IPS-15b (cell line): Measurements from ENCODE around the gene TMEM108.

Experiments used
- H3K27me3 ChIP-seq: one replicate; pipeline ENCODE4 v1.6.1; 2013; ENCODE audit warnings: low read length; ENCODE audit not compliant: control insufficient read depth, insufficient read depth
- H3K36me3 ChIP-seq: one replicate; pipeline ENCODE4 v1.6.1; 2013; ENCODE audit warnings: low read length; ENCODE audit not compliant: control insufficient read depth, insufficient read depth
- H3K4me1 ChIP-seq: one replicate; pipeline ENCODE4 v1.6.1; 2013; ENCODE audit warnings: mild to moderate bottlenecking, low read length; ENCODE audit not compliant: control insufficient read depth, insufficient read depth
- H3K4me3 ChIP-seq: one replicate; pipeline ENCODE4 v1.5.1; 2013; ENCODE audit warnings: low read depth, low read length
- H3K9ac ChIP-seq: one replicate; pipeline ENCODE4 v1.6.1; 2013; ENCODE audit warnings: low read depth, mild to moderate bottlenecking, low read length
- H3K9me3 ChIP-seq: one replicate; pipeline ENCODE4 v1.6.1; 2013; ENCODE audit warnings: mild to moderate bottlenecking, low read length; ENCODE audit not compliant: control insufficient read depth, insufficient read depth

The TMEM108 gene

DNA sequence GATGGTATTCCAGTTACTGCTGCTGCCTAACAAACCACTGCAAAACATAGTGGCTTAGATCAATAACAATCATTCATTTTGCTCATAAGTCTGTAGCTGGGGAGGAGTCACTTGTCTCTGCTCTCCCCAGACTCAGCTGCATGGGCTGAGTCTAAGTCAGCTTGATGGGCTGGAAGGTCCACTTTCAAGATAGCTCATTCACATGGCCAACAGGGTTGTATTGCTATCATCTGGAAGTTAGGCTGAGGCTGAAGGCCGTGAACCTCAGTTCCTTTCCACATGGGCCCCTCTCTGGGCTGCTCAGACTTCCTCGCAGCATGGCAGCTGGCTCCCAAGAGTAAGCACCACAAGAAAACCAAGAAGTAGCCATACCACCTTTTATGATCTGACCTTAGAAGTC lies 333.0 kb downstream of the TMEM108 start:
- Histone ChIP-seq H3K9ac (no peak overlapping the region), H3K27me3 (no peaks in the 10 kb centered on the region), H3K36me3 (no peaks in the 10 kb centered on the region), H3K4me1 (peaks cover 12% of the 10 kb centered on the region), H3K9me3 (no peaks in the 10 kb centered on the region), H3K4me3 (no peak overlapping the region)

DNA sequence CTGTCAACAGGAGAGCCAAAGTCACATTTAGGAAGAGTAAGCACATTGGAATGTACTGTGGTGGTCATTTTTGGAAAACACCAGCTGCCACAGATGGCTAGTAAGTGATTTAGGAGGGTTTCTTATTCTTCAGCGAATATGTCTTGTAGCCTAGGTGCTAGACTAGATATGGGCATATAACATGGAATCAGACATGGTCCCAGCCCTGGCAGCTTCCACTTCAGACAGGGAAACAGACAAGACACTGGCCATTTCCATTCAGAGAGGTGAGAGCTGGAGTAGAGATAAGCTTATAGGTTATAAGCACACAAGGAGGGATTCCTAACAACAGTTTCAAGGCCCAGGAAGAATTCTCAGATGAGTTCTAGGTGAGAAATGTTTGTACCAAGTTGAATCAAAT lies 333.5 kb downstream of the TMEM108 start:
- no peaks in the 10 kb centered on the region for H3K9me3 ChIP-seq
- no peaks in the 10 kb centered on the region for H3K27me3 ChIP-seq
- H3K4me3 ChIP-seq: no peak overlapping the region
- no peak overlapping the region for H3K9ac ChIP-seq
- peaks cover 12% of the 10 kb centered on the region for H3K4me1 ChIP-seq
- no peaks in the 10 kb centered on the region for H3K36me3 ChIP-seq

DNA sequence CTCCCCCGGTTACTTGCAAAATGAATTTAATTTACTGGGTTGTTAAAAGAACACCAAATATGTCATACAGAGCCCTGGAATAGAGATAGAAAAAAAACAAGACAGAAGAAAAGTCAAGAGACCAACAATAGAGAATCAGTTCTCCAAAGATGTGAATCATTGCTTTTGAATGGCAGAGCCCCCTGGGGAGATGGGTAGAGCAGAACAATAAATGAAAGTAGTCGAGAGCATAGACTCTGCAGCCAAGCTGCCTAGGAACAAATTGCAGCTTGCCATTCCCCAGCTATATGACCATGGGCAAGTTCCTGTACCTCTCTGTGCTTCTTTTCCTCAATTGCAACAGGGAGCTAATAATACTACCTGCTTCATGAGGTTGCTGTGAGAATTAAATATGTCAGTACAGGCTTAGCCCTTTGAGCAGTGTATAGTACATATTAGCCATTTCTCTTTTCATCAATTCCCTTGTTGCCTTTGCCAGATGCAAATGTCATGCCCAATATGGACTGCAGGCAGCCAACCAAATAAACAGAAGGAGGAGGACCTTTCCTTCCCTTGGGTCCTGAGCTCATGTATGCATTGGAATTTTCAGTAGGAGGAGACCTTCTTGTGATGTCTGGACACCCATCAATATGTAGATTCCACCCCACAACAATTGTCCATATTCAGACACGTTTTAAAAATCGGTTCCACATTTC lies 336.7 kb downstream of the TMEM108 start:
- H3K9me3 ChIP-seq: no peaks in the 10 kb centered on the region
- H3K9ac ChIP-seq: no peak overlapping the region
- H3K4me1 ChIP-seq: peaks cover 12% of the 10 kb centered on the region
- H3K4me3 ChIP-seq: no peak overlapping the region
- H3K36me3 ChIP-seq: peaks cover 7% of the 10 kb centered on the region
- H3K27me3 ChIP-seq: no peaks in the 10 kb centered on the region

DNA sequence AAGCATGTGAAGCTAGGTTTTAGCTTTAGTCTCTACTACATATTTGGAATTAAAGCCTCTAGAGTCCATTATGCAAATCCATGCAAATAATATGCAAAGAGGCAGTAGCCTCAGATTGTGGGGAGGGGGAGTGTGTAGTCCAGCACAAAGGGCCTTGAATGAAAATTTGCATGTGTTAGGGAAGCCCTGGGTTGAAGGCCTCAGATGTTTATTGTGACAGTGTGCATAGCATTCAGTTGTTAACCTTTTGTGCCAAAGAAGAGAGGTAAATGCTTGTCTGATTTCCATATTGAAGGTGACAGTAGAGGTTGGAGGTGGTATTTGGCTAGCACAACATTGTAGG lies 337.2 kb downstream of the TMEM108 start:
- Histone ChIP-seq H3K27me3 (no peaks in the 10 kb centered on the region), H3K9ac (no peak overlapping the region), H3K4me3 (no peak overlapping the region), H3K36me3 (peaks cover 7% of the 10 kb centered on the region), H3K4me1 (peaks cover 12% of the 10 kb centered on the region), H3K9me3 (no peaks in the 10 kb centered on the region)

DNA sequence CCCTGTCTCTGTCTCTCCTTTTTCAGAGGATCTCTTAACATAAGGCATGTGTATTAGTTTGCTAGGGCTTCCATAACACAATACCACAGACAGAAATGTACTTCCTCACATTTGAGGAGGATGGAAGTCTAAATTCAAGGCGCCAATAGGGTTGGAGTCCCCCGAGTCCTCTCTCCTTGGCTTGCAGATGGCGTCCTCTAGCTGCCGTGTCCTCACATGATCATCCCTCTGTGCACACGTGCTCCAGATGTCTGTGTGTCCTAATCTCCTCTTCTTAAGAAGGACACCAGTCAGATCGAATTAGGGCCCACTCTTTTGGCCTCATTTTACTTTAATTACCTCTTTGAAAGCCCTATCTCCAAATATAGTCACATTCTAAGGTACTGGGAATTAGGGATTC lies 338.6 kb downstream of the TMEM108 start:
- Histone ChIP-seq H3K4me1 (peaks cover 12% of the 10 kb centered on the region), H3K27me3 (no peaks in the 10 kb centered on the region), H3K4me3 (no peak overlapping the region), H3K9ac (no peak overlapping the region), H3K9me3 (no peaks in the 10 kb centered on the region), H3K36me3 (peaks cover 7% of the 10 kb centered on the region)

DNA sequence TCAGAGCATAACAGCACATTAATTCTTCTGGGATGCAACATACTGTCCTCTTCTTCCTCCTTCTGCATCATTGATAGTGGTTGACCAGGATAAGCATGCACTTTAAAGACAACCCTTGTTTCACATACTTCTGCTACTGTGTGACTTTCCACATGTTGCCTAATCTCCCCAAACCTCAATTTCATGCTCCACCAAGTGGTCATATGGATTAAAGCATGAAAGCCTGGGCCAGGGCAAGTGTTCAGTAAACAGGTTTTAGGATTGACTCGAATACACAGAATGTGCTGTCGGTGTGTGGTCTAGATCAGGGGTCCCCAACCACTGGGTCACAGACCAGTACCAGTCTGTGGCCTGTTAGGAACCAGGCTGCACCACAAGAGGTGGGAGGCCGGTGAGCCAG lies 339.2 kb downstream of the TMEM108 start:
- Histone ChIP-seq H3K9ac (no peak overlapping the region), H3K4me3 (no peak overlapping the region), H3K9me3 (no peaks in the 10 kb centered on the region), H3K27me3 (no peaks in the 10 kb centered on the region), H3K4me1 (peaks cover 12% of the 10 kb centered on the region), H3K36me3 (peaks cover 7% of the 10 kb centered on the region)

DNA sequence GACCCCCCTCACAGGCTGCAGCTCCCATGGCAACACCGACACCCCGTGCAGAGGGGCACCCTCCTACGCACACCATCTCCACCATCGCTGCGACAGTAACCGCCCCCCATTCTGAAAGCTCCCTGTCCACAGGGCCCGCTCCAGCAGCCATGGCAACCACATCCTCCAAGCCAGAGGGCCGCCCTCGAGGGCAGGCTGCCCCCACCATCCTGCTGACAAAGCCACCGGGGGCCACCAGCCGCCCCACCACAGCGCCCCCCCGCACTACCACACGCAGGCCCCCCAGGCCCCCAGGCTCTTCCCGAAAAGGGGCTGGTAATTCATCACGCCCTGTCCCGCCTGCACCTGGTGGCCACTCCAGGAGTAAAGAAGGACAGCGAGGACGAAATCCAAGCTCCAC lies 341.7 kb downstream of the TMEM108 start:
- H3K27me3 ChIP-seq: no peaks in the 10 kb centered on the region

DNA sequence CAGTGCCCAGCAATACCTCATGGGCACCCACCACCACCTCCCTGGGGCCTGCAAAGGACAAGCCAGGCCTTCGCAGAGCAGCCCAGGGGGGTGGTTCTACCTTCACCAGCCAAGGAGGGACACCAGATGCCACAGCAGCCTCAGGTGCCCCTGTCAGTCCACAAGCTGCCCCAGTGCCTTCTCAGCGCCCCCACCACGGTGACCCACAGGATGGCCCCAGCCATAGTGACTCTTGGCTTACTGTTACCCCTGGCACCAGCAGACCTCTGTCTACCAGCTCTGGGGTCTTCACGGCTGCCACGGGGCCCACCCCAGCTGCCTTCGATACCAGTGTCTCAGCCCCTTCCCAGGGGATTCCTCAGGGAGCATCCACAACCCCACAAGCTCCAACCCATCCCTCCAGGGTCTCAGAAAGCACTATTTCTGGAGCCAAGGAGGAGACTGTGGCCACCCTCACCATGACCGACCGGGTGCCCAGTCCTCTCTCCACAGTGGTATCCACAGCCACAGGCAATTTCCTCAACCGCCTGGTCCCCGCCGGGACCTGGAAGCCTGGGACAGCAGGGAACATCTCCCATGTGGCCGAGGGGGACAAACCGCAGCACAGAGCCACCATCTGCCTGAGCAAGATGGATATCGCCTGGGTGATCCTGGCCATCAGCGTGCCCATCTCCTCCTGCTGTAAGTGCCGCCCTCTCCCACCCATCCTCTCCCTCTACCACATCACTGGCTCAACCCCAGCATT lies 342.5 kb downstream of the TMEM108 start:
- peaks cover under 1% of the 10 kb centered on the region for H3K4me1 ChIP-seq
- H3K27me3 ChIP-seq: no peaks in the 10 kb centered on the region
- no peaks in the 10 kb centered on the region for H3K9me3 ChIP-seq
- peaks cover 7% of the 10 kb centered on the region for H3K36me3 ChIP-seq
- no peak overlapping the region for H3K4me3 ChIP-seq
- H3K9ac ChIP-seq: no peak overlapping the region

More for the DNA sequence above, 341.7 kb downstream of the TMEM108 start:
- no peaks in the 10 kb centered on the region for H3K9me3 ChIP-seq
- H3K9ac ChIP-seq: no peak overlapping the region
- H3K36me3 ChIP-seq: peaks cover 7% of the 10 kb centered on the region
- no peak overlapping the region for H3K4me3 ChIP-seq
- H3K4me1 ChIP-seq: peaks cover 8% of the 10 kb centered on the region

DNA sequence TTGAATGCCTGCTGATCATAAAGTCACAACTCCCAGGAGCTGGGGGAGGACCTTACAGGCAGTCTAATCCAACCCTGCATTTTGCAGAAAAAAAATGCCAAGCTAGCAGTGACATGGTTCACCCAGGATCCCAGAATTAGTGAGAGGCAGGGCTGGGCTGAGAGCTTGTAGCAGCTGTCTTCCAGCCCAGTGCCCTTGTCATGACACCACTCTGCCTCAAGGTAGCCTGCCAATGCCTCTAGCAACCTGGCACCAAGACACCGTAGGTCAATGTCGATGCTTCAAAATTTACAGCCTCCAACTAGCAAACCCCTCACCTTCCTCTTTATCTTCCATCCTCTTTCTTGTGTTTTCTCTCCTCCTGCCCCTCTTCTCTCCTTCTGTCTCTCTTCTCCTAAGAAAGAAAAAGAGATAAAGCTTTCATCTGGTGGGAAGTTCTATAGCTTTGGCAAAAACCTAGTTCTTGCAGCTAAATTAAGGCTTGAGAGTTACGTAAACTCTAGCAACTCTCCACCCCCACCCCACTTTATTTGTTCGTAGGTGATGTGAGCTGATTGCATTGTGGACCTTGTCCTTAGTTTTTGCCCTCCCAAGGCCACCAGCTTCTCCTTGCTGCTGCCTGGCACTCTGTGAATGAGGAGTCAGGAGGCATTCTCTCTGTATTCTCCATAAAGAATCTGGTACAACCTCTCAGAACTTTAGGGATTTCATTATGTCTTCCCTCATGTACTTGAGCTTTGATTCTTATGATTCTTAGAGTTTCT lies 343.3 kb downstream of the TMEM108 start:
- no peak overlapping the region for H3K9ac ChIP-seq
- H3K4me3 ChIP-seq: no peak overlapping the region
- no peaks in the 10 kb centered on the region for H3K4me1 ChIP-seq
- no peaks in the 10 kb centered on the region for H3K9me3 ChIP-seq
- H3K27me3 ChIP-seq: no peaks in the 10 kb centered on the region
- H3K36me3 ChIP-seq: peaks cover 7% of the 10 kb centered on the region

DNA sequence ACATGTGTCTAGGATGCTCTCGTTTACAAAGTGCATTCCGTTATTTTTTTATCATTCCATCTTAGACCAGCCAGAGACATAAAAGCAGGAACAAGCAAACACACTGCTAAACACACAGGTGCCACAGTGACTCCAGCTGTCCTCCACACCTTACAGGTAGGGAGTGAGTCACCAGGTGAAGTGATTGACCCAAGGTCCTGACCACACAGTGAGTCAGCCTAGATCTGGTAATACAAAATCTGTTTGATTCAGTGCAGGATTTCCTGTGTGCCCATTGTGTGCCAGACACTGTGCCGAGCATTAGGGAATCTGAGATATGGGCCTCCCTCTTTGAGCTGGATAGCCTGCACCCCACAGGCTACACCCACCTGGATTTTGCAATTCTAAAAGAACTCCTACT lies 345.0 kb downstream of the TMEM108 start:
- Histone ChIP-seq H3K9ac (no peak overlapping the region), H3K4me1 (no peaks in the 10 kb centered on the region), H3K9me3 (no peaks in the 10 kb centered on the region), H3K4me3 (no peak overlapping the region), H3K36me3 (peaks cover 7% of the 10 kb centered on the region), H3K27me3 (no peaks in the 10 kb centered on the region)

DNA sequence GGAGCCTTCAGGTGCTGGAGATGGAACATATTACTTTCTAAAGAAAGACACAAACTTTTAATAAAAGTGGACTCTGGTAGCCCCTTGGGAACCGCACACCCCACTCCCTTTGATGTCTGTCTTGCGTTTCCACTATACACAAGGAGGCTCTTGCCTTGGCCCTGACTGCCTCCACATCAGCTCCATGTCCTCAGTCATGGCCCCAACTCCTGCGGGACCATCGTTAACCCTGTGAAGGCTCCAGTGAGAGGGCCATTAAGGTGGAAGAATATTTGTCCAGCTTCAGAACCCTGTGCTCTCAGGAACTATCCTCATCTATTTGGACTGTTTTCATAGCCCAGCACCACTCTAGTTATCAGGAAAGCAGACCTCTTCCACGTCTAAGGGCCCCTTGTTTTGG lies 345.6 kb downstream of the TMEM108 start:
- H3K9ac ChIP-seq: no peak overlapping the region
- no peaks in the 10 kb centered on the region for H3K4me1 ChIP-seq
- no peaks in the 10 kb centered on the region for H3K9me3 ChIP-seq
- peaks cover 7% of the 10 kb centered on the region for H3K36me3 ChIP-seq
- no peaks in the 10 kb centered on the region for H3K27me3 ChIP-seq
- H3K4me3 ChIP-seq: no peak overlapping the region
